WTC11 (cell line): Measurements from ENCODE around the gene KCNT2. TPM values are rescaled to one million over a fixed set of nuclear protein-coding genes. Genes with fewer than 3 reads are reported as not detected.

Source experiments
- ATAC-seq: fragments of 200-7000 bp; cut with Tn5 transposase; 2 replicates; pipeline ENCODE4 v1.10.0; 2021; ENCODE audit warnings: mild to moderate bottlenecking, moderate library complexity
- CTCF ChIA-PET: fragments of 300-600 bp; sonication (Branson Sonifier 250); formaldehyde crosslinking; loops from one replicate; lab custom pipeline; 2021; ENCODE audit warnings: antibody characterized with exemption; lab: Charles Lee
- POLR2A ChIA-PET: fragments of 350-600 bp; sonication (Branson Sonifier 250); formaldehyde crosslinking; loops from one replicate; lab custom pipeline; 2021; ENCODE audit warnings: antibody characterized with exemption; lab: Charles Lee
- DNase-seq: peaks from one replicate; pipeline ENCODE4 v3.0.0; 2021; ENCODE audit warnings: low spot score
- H3K27ac Mint-ChIP-seq: 2 replicates; pipeline ENCODE4 v1.8.0; 2021; ENCODE audit warnings: mixed read lengths
- H3K27me3 Mint-ChIP-seq: 2 replicates; pipeline ENCODE4 v1.8.0; 2021; ENCODE audit warnings: low read depth, mild to moderate bottlenecking, moderate library complexity, mixed read lengths
- H3K36me3 Mint-ChIP-seq: 2 replicates; pipeline ENCODE4 v1.8.0; 2021; ENCODE audit warnings: mixed read lengths
- H3K4me1 Mint-ChIP-seq: 2 replicates; pipeline ENCODE4 v1.8.0; 2022; ENCODE audit warnings: mixed read lengths
- H3K4me3 Mint-ChIP-seq: 2 replicates; pipeline ENCODE4 v1.8.0; 2021; ENCODE audit warnings: mild to moderate bottlenecking, moderate library complexity, mixed read lengths
- H3K9me3 Mint-ChIP-seq: 2 replicates; pipeline ENCODE4 v1.8.0; 2021; ENCODE audit warnings: mixed read lengths
- CREM ChIP-seq: sonication (generic); formaldehyde crosslinking; IDR thresholded peaks from 2 replicates; pipeline ENCODE4 v1.8.1; 2022; ENCODE audit warnings: mild to moderate bottlenecking, missing genetic modification reagents, moderate library complexity
- EMX1 ChIP-seq: fragments of 250-450 bp; sonication (Bioruptor Pico); IDR thresholded peaks from 2 replicates; pipeline ENCODE4 v1.8.0; 2021; ENCODE audit warnings: mild to moderate bottlenecking
- ETV6 ChIP-seq: sonication (generic); formaldehyde crosslinking; IDR thresholded peaks from 2 replicates; pipeline ENCODE4 v1.8.1; 2022; ENCODE audit warnings: mild to moderate bottlenecking, missing genetic modification reagents
- FOXK1 ChIP-seq: sonication (generic); formaldehyde crosslinking; IDR thresholded peaks from 2 replicates; pipeline ENCODE4 v1.8.0; 2022; ENCODE audit warnings: mild to moderate bottlenecking, moderate library complexity, missing genetic modification reagents
- GTF2I ChIP-seq: fragments of 250-450 bp; sonication (Bioruptor Pico); conservative IDR thresholded peaks from 2 replicates; pipeline ENCODE4 v1.4.0; 2021; ENCODE audit warnings: mild to moderate bottlenecking
- MXD4 ChIP-seq: fragments of 250-450 bp; sonication (Bioruptor Pico); IDR thresholded peaks from 2 replicates; pipeline ENCODE4 v1.8.0; 2021; ENCODE audit warnings: mild to moderate bottlenecking, moderate library complexity, borderline replicate concordance
- MYBL2 ChIP-seq: sonication (generic); formaldehyde crosslinking; IDR thresholded peaks from 2 replicates; pipeline ENCODE4 v1.8.1; 2023; ENCODE audit warnings: mild to moderate bottlenecking, moderate library complexity, missing genetic modification reagents
- NFYB ChIP-seq: sonication (generic); formaldehyde crosslinking; conservative IDR thresholded peaks from 2 replicates; pipeline ENCODE4 v1.8.0; 2022; ENCODE audit warnings: low read depth, missing genetic modification reagents
- NR3C1 ChIP-seq: sonication (generic); formaldehyde crosslinking; conservative IDR thresholded peaks from 2 replicates; pipeline ENCODE4 v1.8.1; 2023; ENCODE audit warnings: low read depth, mild to moderate bottlenecking, missing genetic modification reagents
- PRRX2 ChIP-seq: fragments of 250-450 bp; sonication (Bioruptor Pico); IDR thresholded peaks from 2 replicates; pipeline ENCODE4 v1.8.0; 2021; ENCODE audit warnings: mild to moderate bottlenecking
- SMAD4 ChIP-seq: sonication (generic); formaldehyde crosslinking; IDR thresholded peaks from 2 replicates; pipeline ENCODE4 v1.8.0; 2022; ENCODE audit warnings: mild to moderate bottlenecking, missing genetic modification reagents
- TEAD1 ChIP-seq: sonication (generic); formaldehyde crosslinking; IDR thresholded peaks from 2 replicates; pipeline ENCODE4 v1.8.0; 2022; ENCODE audit warnings: mild to moderate bottlenecking, missing genetic modification reagents
- TEAD4 ChIP-seq: sonication (generic); formaldehyde crosslinking; IDR thresholded peaks from 2 replicates; pipeline ENCODE4 v1.8.0; 2022; ENCODE audit warnings: mild to moderate bottlenecking, missing genetic modification reagents
- ZBTB21 ChIP-seq: sonication (generic); formaldehyde crosslinking; IDR thresholded peaks from 2 replicates; pipeline ENCODE4 v1.8.1; 2023; ENCODE audit warnings: mild to moderate bottlenecking, missing genetic modification reagents, borderline replicate concordance
- ZNF317 ChIP-seq: sonication (generic); formaldehyde crosslinking; IDR thresholded peaks from 2 replicates; pipeline ENCODE4 v1.8.1; 2023; ENCODE audit warnings: low read depth, mild to moderate bottlenecking, moderate library complexity, missing genetic modification reagents, borderline replicate concordance
- total RNA-seq: library from RNA; stranded (reverse); gene quantifications from 3 replicates; pipeline ENCODE4 v1.2.3, GENCODE V29; 2021
- TF ChIP-seq, protein P1 (sequence below): sonication (generic); formaldehyde crosslinking; conservative IDR thresholded peaks from 2 replicates; pipeline ENCODE4 v1.8.1; 2022; ENCODE audit warnings: mild to moderate bottlenecking, missing genetic modification reagents
- TF ChIP-seq, protein P2 (sequence below): sonication (generic); formaldehyde crosslinking; IDR thresholded peaks from 2 replicates; pipeline ENCODE4 v1.8.1; 2022; ENCODE audit warnings: low read depth, mild to moderate bottlenecking, moderate library complexity, missing genetic modification reagents, borderline replicate concordance
- TF ChIP-seq, protein P3 (sequence below): sonication (generic); formaldehyde crosslinking; IDR thresholded peaks from 2 replicates; pipeline ENCODE4 v1.8.0; 2022; ENCODE audit warnings: mild to moderate bottlenecking, missing genetic modification reagents
- TF ChIP-seq, protein P4 (sequence below): sonication (generic); formaldehyde crosslinking; IDR thresholded peaks from 2 replicates; pipeline ENCODE4 v1.8.1; 2023; ENCODE audit warnings: mild to moderate bottlenecking, moderate library complexity, missing genetic modification reagents
- TF ChIP-seq, protein P5 (sequence below): sonication (generic); formaldehyde crosslinking; IDR thresholded peaks from 2 replicates; pipeline ENCODE4 v1.8.1; 2023; ENCODE audit warnings: mild to moderate bottlenecking, missing genetic modification reagents
- TF ChIP-seq, protein P6 (sequence below): sonication (generic); formaldehyde crosslinking; IDR thresholded peaks from 2 replicates; pipeline ENCODE4 v1.8.1; 2023; ENCODE audit warnings: mild to moderate bottlenecking, missing genetic modification reagents, moderate library complexity

Gene KCNT2
- total RNA-seq, 1 experiment from 2014 or later, result 11.6 TPM

DNA sequence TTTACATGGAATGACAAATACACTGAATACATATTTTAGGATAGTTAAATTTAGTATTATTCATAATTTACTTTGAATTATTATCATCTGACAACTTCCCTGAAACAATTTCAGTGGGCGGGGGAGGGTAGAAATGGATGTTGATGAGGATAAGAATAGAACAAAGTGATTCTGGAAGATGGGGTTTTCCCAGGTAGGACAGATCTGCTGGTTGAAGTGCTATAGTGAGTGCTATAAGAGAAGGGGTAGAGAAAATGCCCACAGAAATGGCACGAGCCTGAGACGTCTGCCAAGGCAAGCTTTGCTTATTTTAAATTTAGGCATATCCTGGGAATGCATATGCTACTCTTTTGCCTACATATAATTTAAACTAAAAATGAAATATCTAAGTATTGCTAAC lies 46.8 kb upstream of the KCNT2 start:
- DNase-seq, result no peak
- TF ChIP-seq CREM (CRISPR knock-in tag) (no peak), TEAD1 (CRISPR knock-in tag) (no peak), GTF2I (no peak), NFYB (no peak), NR3C1 (CRISPR knock-in tag) (no peak), FOXK1 (no peak), SMAD4 (CRISPR knock-in tag) (no peak), EMX1 (CRISPR knock-in tag) (no peak), ZBTB21 (CRISPR knock-in tag) (no peak), MYBL2 (no peak), MXD4 (CRISPR knock-in tag) (no peak)
- TF ChIP-seq, protein P1, sequence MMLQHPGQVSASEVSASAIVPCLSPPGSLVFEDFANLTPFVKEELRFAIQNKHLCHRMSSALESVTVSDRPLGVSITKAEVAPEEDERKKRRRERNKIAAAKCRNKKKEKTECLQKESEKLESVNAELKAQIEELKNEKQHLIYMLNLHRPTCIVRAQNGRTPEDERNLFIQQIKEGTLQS (CRISPR knock-in tag), result no peak
- TF ChIP-seq, protein P2, sequence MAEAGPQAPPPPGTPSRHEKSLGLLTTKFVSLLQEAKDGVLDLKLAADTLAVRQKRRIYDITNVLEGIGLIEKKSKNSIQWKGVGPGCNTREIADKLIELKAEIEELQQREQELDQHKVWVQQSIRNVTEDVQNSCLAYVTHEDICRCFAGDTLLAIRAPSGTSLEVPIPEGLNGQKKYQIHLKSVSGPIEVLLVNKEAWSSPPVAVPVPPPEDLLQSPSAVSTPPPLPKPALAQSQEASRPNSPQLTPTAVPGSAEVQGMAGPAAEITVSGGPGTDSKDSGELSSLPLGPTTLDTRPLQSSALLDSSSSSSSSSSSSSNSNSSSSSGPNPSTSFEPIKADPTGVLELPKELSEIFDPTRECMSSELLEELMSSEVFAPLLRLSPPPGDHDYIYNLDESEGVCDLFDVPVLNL (CRISPR knock-in tag), result no peak
- TF ChIP-seq, protein P3, sequence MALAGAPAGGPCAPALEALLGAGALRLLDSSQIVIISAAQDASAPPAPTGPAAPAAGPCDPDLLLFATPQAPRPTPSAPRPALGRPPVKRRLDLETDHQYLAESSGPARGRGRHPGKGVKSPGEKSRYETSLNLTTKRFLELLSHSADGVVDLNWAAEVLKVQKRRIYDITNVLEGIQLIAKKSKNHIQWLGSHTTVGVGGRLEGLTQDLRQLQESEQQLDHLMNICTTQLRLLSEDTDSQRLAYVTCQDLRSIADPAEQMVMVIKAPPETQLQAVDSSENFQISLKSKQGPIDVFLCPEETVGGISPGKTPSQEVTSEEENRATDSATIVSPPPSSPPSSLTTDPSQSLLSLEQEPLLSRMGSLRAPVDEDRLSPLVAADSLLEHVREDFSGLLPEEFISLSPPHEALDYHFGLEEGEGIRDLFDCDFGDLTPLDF, result no peak
- TF ChIP-seq, protein P4, sequence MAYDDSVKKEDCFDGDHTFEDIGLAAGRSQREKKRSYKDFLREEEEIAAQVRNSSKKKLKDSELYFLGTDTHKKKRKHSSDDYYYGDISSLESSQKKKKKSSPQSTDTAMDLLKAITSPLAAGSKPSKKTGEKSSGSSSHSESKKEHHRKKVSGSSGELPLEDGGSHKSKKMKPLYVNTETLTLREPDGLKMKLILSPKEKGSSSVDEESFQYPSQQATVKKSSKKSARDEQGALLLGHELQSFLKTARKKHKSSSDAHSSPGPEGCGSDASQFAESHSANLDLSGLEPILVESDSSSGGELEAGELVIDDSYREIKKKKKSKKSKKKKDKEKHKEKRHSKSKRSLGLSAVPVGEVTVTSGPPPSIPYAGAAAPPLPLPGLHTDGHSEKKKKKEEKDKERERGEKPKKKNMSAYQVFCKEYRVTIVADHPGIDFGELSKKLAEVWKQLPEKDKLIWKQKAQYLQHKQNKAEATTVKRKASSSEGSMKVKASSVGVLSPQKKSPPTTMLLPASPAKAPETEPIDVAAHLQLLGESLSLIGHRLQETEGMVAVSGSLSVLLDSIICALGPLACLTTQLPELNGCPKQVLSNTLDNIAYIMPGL (CRISPR knock-in tag), result no peak
- TF ChIP-seq, protein P5, sequence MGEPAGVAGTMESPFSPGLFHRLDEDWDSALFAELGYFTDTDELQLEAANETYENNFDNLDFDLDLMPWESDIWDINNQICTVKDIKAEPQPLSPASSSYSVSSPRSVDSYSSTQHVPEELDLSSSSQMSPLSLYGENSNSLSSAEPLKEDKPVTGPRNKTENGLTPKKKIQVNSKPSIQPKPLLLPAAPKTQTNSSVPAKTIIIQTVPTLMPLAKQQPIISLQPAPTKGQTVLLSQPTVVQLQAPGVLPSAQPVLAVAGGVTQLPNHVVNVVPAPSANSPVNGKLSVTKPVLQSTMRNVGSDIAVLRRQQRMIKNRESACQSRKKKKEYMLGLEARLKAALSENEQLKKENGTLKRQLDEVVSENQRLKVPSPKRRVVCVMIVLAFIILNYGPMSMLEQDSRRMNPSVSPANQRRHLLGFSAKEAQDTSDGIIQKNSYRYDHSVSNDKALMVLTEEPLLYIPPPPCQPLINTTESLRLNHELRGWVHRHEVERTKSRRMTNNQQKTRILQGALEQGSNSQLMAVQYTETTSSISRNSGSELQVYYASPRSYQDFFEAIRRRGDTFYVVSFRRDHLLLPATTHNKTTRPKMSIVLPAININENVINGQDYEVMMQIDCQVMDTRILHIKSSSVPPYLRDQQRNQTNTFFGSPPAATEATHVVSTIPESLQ (CRISPR knock-in tag), result no peak
- H3K9me3 Mint-ChIP-seq, result no peaks in the 10 kb centered on the region
- H3K27ac Mint-ChIP-seq, result no peak overlapping the region
- ChIA-PET POLR2A (no interaction called here), CTCF (no interaction called here)
- no peaks in the 10 kb centered on the region for H3K27me3 Mint-ChIP-seq
- ATAC-seq, result no peak
- no peak overlapping the region for H3K4me3 Mint-ChIP-seq
- H3K36me3 Mint-ChIP-seq, result no peaks in the 10 kb centered on the region
- H3K4me1 Mint-ChIP-seq, result peaks cover 13% of the 10 kb centered on the region; the same call in 1 of the 2 replicates

DNA sequence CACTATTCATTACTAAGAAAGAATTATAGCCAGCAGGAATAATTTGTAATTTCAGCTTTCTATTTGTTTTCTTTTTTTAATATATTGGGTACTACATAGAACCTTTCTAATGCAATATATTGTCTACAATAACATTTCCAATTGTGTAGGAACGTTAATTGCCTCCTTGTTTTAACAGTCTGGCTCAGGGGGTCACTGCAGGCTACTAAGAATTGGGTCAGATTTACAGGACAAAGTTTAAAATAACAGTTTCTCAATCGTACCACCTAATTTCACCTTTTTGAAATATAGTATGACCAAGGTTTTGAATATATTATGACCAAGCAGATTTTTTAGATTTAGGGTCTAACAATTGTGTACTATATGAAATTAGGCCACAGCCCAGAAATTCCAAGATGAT lies 46.0 kb upstream of the KCNT2 start:
- ChIA-PET CTCF (no interaction called here), POLR2A (no interaction called here)
- ATAC-seq (no peak), DNase-seq (no peak)
- H3K27me3 Mint-ChIP-seq, result no peaks in the 10 kb centered on the region
- H3K4me1 Mint-ChIP-seq, result peaks cover 14% of the 10 kb centered on the region; the same call in 1 of the 2 replicates
- H3K36me3 Mint-ChIP-seq, result no peaks in the 10 kb centered on the region
- no peaks in the 10 kb centered on the region for H3K9me3 Mint-ChIP-seq
- no peak overlapping the region for H3K4me3 Mint-ChIP-seq
- H3K27ac Mint-ChIP-seq, result no peak overlapping the region
- no peak for TF ChIP-seq SMAD4 (CRISPR knock-in tag)
- TF ChIP-seq FOXK1, result no peak
- TF ChIP-seq, protein P6, sequence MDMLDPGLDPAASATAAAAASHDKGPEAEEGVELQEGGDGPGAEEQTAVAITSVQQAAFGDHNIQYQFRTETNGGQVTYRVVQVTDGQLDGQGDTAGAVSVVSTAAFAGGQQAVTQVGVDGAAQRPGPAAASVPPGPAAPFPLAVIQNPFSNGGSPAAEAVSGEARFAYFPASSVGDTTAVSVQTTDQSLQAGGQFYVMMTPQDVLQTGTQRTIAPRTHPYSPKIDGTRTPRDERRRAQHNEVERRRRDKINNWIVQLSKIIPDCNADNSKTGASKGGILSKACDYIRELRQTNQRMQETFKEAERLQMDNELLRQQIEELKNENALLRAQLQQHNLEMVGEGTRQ (CRISPR knock-in tag), result no peak
- TF ChIP-seq, protein P4 (CRISPR knock-in tag), result no peak
- TF ChIP-seq, protein P3, result no peak
- TF ChIP-seq NFYB, result no peak
- TF ChIP-seq TEAD4 (CRISPR knock-in tag), result no peak
- no peak for TF ChIP-seq ETV6 (CRISPR knock-in tag)
- no peak for TF ChIP-seq PRRX2
- TF ChIP-seq ZNF317 (CRISPR knock-in tag), result no peak
